Anterior cingulate cortex (tissue), 58 donors: Measurements from ENCODE around the gene TNFSF11.

Experiments used
- DNase-seq, 58 donors: peaks; one replicate each; lab custom pipeline; 2025; lab: John Stamatoyannopoulos, UW

Gene TNFSF11

DNA sequence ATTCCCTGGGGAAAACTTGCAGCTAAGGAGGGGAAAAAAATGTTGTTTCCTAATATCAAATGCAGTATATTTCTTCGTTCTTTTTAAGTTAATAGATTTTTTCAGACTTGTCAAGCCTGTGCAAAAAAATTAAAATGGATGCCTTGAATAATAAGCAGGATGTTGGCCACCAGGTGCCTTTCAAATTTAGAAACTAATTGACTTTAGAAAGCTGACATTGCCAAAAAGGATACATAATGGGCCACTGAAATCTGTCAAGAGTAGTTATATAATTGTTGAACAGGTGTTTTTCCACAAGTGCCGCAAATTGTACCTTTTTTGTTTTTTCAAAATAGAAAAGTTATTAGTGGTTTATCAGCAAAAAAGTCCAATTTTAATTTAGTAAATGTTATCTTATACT lies 33.6 kb downstream of the TNFSF11 start:
- no peak for DNase-seq

DNA sequence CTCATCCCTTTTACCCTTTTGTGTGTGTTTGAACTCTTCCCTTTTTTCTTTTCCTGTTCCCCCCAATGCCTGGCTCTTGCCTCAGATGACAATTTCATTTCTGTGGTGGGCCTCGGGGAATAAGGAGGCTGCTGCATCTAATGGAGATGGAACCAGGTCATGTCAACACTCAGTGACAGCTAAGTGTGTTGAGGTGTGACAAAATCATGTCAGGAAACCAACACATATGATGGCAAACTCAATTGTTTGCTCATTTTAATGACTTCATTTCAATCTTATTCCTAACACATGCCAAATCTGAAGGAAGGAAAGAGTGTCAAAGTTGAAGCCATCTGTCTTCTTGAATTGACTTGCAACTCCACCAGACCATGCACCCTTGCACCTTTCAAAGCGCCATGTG lies 36.7 kb downstream of the TNFSF11 start:
- no peak for DNase-seq

DNA sequence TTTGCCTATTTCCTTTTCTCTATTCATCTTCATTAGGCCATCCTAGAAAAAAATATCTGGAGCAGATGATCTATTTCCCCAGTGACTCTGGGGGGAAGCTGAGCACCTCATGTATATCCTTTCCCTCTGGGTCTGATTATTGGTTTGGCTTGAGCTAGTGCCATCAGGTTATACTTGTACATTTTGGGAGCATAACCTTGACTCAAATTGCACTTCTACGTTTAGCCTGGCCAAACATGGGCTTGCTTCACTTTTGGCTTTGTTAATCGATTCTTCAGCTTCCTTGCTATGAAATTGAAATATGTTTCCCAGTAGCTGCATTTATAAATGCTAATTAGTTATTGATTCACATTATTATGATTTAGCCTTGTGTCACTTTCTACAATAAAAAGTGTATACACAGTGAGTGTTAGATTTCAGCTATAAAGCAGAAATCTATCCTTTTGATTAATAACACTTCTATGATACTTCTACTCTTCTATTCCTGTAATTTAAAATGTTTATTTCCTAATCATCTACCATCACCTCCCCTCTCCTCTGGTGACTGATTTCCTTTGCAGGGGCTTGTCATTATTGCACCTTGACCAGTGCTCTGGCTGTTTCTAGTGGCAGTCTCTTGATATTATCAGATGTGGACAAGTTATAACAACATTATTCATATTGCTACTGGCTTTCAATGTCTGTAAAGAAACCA lies 37.3 kb downstream of the TNFSF11 start:
- no peak for DNase-seq

DNA sequence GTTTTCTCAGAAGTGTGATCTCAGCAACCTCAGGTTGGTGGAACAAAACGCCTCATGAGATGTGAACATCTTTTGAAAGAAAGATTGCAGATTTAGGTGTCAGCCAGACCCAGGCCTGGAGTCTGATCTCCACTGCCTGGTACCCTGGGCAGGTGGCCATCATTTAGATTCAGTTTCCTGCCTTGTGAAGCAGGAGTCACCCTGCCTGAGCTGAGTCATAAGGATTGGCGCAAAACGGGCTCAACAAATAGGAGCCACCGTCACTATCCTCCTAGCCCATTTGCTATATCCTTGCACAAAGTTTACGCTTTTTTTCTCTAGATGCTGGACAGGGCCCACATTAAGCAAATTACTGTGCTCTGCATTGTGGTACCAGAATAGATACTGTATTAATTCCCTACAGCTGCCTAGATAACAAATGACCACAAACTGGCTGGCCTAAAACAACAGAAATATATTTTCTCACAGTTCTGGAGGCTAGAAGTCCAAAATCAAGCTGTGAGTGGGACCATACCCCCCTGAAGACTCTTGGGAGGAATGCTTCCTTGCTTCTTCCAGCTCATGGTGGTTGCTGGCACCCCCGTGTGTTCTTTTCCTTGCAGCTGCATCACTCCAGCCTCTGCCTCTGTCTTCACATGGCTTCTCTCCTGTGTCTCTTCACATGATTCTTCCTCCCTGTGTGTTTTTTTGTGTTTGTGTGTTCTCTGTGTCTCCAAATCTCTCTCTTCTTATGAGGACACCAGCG lies 38.2 kb downstream of the TNFSF11 start:
- DNase-seq, result no peak

DNA sequence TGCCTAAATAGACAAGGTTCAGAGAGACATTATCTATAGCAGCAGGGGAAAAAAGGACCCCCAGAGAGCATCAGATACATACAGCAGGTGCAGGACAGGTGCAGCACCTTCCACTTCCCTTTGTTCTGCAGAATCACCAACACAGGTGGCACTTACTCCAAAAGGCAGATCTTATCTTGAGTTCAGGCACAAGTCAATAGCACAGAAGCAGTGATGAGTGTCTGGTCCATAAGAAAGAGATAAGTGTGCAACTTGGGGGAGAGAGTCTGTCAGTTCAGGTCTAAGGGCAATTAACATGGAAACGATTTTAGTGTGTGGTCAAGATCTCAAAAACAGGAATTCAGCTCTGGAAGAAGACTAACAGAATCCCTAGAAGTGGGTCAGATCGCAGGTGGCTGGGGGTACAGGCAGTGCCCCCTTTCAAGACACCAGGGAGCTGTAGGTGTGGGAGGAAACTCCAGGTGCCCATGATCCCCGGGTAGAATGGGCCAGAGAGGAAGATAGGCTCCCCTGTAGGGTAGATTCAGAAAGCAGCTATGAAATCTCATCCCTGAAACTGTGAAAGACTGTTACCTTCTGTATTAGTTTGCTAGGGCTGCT lies 40.6 kb downstream of the TNFSF11 start:
- no peak for DNase-seq

DNA sequence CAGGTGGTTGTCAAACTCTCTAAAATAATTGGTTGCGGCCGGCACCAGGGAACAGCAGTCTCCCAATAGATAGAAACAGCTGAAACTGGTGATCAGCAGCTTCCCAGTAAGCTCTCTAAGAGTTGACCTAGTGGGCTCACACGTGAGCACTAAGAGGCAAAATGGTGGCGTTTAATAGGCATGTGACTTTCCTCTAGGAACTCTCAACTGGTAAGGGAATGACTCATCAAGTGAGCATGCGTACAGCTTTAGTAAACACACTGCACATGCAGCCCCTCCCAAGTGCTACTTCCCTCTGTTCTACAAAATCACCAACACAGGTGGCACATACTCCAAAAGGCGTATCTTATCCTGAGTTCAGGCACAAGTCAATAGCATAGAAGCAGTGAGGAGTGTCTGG lies 41.7 kb downstream of the TNFSF11 start:
- no peak for DNase-seq

DNA sequence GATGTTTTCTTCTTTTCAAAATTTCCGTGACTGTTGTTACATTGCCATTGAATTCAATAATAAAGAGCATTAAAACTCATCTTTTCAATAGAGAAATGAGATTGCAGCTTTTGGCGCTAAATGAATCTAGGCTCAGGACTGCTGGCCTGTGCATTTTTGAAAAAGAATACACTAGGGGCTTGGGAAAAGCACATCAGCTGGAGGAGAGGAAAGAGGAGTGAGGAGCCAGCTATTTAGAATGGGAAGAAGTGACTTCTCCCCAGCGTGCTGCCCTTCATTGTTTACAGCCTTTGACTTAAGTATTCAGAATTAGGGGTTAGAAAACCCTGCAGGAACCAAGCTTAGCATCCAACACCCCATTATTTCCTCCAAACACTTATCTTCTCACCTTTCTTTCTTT lies 43.3 kb downstream of the TNFSF11 start:
- DNase-seq, result no peak

DNA sequence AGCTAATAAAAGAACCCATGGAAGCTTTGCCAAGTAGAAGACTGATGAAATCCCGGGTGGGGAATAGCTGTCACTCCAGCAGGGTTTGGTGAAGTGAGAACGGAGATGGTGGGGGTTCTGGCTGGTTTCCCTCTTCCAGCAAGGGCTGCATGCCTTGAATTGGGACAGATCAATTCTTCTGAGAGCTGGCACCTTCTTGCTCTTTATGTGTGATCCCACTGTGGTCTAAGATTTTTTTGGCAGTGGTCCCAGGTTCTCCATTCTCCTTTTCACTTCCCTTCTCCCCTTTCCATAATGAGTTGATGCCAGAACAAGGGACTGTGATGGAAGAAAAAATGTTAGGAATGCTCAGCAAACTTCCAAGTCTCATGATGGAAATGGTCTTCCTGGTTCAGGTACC lies 50.0 kb downstream of the TNFSF11 start:
- no peak for DNase-seq

DNA sequence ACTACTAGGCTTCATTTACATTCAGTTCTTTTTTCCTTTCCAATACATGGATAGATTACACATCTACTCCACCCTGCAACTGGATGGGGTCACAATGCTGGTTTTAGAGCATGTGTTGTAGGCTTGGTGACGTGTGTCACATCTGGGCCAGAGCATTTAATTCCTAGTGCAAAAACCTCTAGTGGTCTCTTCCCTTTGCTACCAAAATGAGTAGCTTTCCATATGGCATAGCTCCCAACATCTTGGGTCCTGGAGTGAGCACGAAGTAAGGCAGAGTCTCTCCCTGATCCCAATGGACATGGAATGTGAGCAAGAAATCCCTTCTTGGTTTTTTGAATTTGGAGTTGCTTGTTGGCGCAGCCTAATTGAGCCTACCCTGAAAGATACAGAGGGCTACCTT lies 51.7 kb downstream of the TNFSF11 start:
- no peak for DNase-seq

DNA sequence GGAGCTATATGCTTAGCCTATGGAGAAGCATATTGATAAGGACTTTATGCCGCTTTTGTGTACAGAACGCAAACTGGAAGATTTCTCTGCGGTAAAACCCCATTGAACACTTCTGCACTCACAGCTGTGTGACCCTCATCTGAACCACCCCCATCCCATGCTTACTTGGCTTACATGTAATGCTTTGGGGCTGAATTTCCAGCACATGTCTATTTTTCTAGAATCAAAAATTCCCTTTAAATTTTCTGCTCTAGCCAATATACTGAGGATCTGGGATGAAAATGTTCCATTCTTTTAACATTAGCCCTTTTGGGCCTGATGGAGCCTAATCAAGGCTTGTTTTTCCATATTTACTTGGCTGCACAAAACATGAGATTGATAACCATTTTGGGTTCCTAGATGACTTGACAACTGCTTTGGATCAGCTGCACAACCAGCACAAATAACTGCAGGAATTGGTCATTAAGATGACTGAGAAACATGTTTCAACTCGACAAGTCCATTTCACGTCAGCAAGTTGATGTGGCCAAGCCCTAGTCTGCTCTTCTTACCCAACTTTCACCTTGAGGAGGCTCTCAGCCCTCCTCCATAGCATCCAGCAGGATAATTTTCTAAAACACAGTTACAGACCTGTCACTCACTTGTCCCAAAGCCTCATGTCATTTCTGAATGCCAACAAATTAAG lies 52.4 kb downstream of the TNFSF11 start:
- DNase-seq, result no peak

DNA sequence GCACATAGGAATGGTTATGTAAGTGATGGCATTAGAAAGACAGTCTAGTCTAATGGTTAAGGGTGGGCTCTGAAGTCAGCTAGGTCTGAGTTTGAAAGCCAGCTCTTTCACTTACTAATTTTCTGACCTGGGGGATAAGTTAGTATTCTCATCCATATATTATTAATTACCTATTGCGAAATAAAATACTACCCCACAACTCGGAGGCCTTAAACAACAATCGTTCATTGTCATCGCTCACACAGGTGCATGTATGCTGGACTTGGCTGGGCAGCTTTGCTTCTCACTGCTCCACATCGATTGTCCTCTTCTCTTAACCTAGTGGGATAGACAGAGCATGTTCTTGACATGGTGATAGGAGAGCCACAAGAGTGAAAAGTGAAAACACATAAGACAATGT lies 54.7 kb downstream of the TNFSF11 start:
- DNase-seq, result no peak

DNA sequence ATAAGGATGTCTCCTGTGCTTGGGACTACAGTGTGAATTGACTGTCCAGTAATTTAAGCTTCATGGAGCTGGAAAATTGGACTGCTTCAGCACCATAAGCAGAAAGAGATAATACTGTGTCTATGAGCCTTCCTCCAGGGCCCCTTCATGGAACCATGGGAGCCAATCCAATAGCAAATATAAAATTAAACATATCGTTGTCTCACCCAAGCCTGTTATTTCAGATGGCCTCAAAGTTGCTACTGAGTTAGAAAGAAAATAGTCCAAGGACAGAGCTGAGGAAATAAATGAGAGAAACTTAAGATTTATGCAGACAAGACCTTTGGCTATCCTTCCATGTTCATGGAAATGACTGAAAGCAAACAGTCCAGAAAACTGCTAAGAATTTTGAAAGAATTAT lies 57.2 kb downstream of the TNFSF11 start:
- DNase-seq, result no peak

DNA sequence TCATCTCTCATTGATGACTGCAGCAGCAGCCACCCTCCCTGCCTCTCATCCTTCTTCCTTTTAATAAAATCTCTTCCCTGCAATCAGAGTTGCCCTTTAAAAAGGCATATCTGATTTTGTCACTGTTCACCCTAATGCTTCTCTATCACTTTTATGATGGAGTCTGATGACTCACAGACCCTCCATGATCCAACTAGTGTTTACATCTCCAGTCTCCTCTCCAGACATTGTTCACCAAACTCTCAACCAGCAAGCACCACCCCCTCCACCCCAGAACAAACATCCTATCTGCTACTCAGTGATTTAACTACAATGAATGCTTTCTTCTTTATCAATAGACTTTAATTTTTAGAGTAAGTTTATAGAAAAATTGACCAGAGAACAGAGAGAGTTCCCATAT lies 59.5 kb downstream of the TNFSF11 start:
- DNase-seq, result no peak

DNA sequence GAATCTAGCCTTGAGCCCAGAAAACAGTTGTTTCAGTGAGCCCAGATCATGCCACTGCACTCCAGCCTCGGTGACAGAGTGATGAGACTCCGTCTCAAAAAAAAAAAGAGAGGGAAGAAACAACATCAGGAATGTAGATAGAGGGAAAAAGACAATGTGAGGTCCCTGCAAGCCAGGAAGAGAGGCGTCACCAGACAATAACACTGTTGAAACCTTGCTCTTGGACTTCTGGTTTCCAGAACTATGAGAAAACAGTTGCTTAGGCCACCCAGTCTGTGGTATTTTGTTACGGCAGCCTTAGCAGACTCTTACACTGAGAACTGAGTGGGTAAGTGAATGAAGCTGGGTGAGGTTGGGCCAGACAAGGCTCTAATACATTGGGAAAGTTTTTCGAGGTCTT lies 64.1 kb downstream of the TNFSF11 start:
- no peak for DNase-seq

DNA sequence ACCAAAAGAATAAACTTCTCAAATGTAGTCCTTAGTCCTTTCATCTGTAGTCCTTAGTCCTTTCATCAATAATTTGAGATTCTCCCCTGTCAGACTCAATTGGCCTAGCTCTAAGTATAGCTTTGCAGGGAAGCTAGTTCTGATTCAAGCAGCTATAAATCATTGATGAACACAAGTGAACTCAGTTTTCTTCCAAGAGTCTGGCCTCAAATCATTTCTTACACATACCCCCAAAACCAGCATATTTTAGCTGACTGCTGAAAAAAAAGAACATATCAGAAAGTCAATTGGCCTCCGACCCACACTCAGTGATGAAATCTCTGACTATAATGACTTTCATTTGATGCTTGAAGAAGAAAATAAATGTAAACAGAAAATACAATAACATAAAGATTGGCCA lies 64.9 kb downstream of the TNFSF11 start:
- no peak for DNase-seq

DNA sequence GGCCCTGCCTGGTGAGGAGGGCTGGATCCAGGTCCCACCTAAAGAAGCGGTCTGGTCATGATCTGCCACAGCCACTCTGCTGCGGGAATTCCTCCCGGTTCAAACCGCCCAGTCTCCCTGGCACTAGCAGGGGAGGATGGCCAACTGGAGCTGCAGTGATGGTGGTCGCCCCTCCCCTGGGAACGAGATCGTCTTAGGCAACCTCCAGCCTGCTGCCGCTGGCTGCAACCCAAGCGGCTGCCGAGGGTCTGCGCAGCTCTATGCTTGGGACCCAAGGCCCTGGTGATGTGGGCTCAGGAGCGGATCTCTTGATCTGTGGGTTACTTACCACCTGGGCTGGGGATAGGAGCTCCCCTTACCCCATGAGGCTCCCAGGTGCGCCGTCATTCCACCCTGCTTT lies 69.1 kb downstream of the TNFSF11 start:
- DNase-seq, result no peak

DNA sequence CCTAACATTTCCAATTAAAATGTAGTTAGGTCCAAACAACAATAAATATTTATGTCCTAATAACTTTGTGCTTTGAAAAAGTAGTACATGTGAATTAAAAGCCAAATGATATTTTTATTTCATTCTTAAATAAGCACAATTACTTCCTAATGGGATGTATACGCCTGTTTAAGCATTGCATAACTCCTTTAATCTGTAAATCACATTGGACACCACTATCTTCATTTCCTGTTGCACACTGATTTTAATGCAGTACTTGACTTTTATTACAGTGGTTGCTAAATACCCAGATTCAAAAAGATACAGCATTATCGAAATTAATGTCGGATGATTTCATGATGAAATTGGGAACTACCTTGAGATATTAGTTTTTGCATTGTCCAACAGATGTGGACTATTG lies 70.9 kb downstream of the TNFSF11 start:
- DNase-seq, result no peak

DNA sequence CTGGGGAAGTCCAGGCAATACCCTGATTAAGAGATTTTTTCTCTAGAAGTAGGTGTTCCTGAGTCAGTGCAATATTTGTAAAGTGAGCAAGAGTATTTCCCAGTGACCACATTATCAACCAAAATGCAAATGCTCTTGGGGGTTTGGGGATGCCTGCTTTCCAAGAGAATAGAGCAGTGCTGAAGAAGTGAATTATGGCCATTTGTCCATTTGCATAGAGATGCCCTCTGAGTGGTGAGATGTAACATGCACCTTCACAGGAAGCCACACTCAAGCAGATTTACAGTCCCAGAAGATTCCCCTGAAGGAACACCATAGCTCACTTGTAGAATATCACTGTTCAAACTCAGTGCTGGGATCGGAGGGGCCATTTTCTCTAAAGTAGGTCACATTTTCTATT lies 71.8 kb downstream of the TNFSF11 start:
- DNase-seq, result no peak

DNA sequence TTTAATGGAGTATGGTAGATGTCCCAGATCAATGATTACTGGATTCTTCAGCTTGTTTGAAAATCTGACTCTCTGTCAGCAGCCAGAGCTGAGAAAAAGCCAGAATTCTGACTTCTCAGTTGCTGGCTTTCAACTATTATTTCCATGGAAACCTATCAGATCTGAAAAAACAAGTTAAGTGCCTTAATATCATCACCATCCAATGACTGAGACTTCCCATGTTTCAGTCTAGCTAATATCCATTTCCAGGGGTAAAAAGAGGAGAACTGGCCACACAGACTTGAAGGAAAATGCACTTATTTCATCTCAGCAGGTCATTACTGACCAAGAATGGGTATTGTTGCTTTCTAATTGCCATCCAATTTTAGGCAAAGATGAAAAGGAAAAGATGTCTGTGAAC lies 75.2 kb downstream of the TNFSF11 start:
- no peak for DNase-seq

DNA sequence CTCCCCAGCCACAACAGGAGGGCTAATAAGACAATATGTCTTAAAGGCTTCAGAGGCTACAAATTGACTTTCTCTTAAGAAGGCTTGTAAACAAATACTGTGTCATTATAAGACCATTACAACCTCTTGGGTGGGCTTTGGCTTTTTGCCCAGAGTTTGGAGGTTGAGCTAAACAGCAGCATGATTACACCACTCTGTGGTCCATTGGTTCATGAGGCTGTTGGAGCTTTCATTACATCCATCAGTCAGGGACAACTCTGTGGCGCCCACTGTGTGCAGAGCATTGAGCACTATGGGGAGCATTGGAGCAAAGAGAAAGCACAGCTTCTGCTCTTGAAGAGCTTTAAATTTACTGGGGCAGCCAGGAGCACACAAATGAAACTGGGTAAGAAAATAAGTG lies 75.9 kb downstream of the TNFSF11 start:
- DNase-seq, result no peak

DNA sequence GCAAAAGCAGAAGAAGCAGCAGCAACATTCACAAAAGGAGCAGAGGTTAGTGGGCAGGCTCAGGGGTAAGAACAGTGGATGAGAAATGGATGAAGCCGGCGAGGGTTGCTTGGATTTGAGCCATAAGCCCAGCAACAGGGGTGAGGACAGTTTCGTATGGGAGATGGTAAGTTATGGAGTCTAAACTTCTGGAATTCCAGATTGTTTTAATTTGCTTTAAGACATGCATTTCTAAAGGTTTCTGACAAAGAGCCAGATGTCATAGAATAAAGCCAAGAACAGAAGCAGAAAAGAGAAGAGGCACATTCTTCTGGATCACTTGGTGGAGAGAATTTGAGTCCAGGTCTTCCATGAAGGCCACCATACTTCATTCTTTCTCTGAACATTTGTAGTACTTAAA lies 76.6 kb downstream of the TNFSF11 start:
- DNase-seq, result no peak
